T-helper 2 cell treated with Interferon-gamma antibody and Interleukin-4, amounts not matched to agents 5 μg/mL and 100 μg/mL, for 36 hours (primary cell): ENCODE measurements around the gene SSBP3.
"Not testable (repeated sequence)": the region's sequence is repeated elsewhere in the genome, so short reads cannot be mapped to it uniquely, and the experiment has no call there.

Experiments used
- DNase-seq: peaks from one replicate; pipeline ENCODE4 v3.0.0; 2021; ENCODE audit warnings: low spot score
- H3K27ac Mint-ChIP-seq: one replicate; pipeline ENCODE4 v1.8.0; 2021; ENCODE audit warnings: mild to moderate bottlenecking, mixed read lengths
- H3K27me3 Mint-ChIP-seq: one replicate; pipeline ENCODE4 v1.8.0; 2021; ENCODE audit warnings: low read depth, mixed read lengths
- H3K36me3 Mint-ChIP-seq: one replicate; pipeline ENCODE4 v1.8.0; 2021; ENCODE audit warnings: low read depth, mixed read lengths
- H3K4me1 Mint-ChIP-seq: one replicate; pipeline ENCODE4 v1.8.0; 2021; ENCODE audit warnings: low read depth, mixed read lengths
- H3K4me3 Mint-ChIP-seq: one replicate; pipeline ENCODE4 v1.8.0; 2022; ENCODE audit warnings: mild to moderate bottlenecking, moderate library complexity, mixed read lengths
- H3K9me3 Mint-ChIP-seq: one replicate; pipeline ENCODE4 v1.8.0; 2021; ENCODE audit warnings: mixed read lengths

Gene SSBP3

DNA sequence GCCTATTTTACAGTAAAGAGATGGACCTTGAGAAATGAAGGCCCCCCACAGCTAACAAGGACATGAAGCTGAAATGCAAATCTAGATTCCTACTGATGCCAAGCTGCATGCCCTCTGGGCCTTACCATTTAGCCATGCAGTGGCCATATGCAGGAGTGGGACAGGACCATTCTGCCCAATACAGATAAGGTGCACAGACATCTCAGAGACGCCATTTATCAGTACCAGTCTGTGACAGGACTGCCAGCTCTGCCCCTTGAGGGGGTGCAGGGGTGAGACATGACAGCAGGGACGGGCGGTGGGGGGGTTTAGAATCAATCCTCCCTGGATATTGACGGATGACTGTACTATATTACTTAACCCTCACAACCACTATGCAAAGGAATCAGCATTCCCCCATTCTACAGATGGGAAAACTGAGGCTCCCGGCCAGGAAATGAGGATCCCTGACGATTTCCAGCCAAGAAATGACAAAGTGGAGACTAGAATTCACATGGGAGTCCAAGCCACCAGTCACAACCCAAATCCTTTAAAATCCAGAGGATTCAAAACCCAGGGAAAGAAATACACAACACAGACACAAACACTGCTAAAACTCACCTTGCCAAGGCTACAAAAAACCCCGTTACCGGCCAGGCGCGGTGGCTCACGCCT is 10.8 kb downstream of the SSBP3 start:
- Mint-ChIP-seq H3K27me3 (no peaks in the 10 kb centered on the region), H3K9me3 (no peaks in the 10 kb centered on the region), H3K27ac (no peak overlapping the region), H3K4me1 (peaks cover 9% of the 10 kb centered on the region), H3K36me3 (peaks cover 43% of the 10 kb centered on the region), H3K4me3 (no peak overlapping the region)
- no peak for DNase-seq

DNA sequence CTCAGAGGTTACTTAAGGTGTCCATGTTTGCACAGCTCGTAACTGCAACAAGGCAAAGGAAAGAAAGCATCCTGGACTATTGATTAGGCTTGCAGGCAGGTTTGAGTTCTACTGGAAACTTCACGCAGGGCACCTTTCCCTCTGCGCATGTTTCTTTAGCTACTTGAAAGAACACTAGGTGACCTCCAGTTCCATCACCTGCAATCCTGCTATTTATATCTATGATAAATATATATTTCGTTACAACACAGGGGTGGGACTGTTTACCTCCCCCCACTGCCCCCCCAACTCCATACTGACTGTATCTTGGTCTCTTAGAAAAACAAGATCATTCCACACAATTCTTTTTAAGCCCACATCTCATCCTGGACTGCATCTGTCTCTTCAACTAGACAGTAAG is 12.1 kb downstream of the SSBP3 start:
- Mint-ChIP-seq H3K4me1 (no peaks in the 10 kb centered on the region), H3K36me3 (peaks cover 36% of the 10 kb centered on the region), H3K27me3 (no peaks in the 10 kb centered on the region), H3K27ac (no peak overlapping the region), H3K4me3 (no peak overlapping the region), H3K9me3 (no peaks in the 10 kb centered on the region)
- DNase-seq: no peak

GRCh38 chr1:54392401-54392800 is 13.8 kb downstream of the SSBP3 start:
- H3K9me3 Mint-ChIP-seq: no peaks in the 10 kb centered on the region
- no peak for DNase-seq
- H3K27me3 Mint-ChIP-seq: no peaks in the 10 kb centered on the region
- peaks cover 33% of the 10 kb centered on the region for H3K36me3 Mint-ChIP-seq
- H3K4me1 Mint-ChIP-seq: no peaks in the 10 kb centered on the region
- no peak overlapping the region for H3K27ac Mint-ChIP-seq
- no peak overlapping the region for H3K4me3 Mint-ChIP-seq

GRCh38 chr1:54391450-54392209 is 14.6 kb downstream of the SSBP3 start:
- no peak for DNase-seq
- no peaks in the 10 kb centered on the region for H3K9me3 Mint-ChIP-seq
- no peak overlapping the region for H3K4me3 Mint-ChIP-seq
- no peaks in the 10 kb centered on the region for H3K4me1 Mint-ChIP-seq
- peaks cover 33% of the 10 kb centered on the region for H3K36me3 Mint-ChIP-seq
- H3K27me3 Mint-ChIP-seq: no peaks in the 10 kb centered on the region
- H3K27ac Mint-ChIP-seq: no peak overlapping the region

GRCh38 chr1:54390655-54391054 is 15.5 kb downstream of the SSBP3 start:
- H3K36me3 Mint-ChIP-seq: peaks cover 29% of the 10 kb centered on the region
- H3K4me1 Mint-ChIP-seq: no peaks in the 10 kb centered on the region
- no peak overlapping the region for H3K4me3 Mint-ChIP-seq
- no peaks in the 10 kb centered on the region for H3K9me3 Mint-ChIP-seq
- DNase-seq: no peak
- H3K27ac Mint-ChIP-seq: no peak overlapping the region
- H3K27me3 Mint-ChIP-seq: no peaks in the 10 kb centered on the region

GRCh38 chr1:54389608-54390007 is 16.6 kb downstream of the SSBP3 start:
- not testable (repeated sequence) for H3K27ac Mint-ChIP-seq, DNase-seq, H3K4me1 Mint-ChIP-seq, H3K4me3 Mint-ChIP-seq, H3K27me3 Mint-ChIP-seq, H3K9me3 Mint-ChIP-seq
- peaks cover 22% of the 10 kb centered on the region for H3K36me3 Mint-ChIP-seq

- peaks cover 16% of the 10 kb centered on the region for H3K36me3 Mint-ChIP-seq
- H3K27me3 Mint-ChIP-seq: no peaks in the 10 kb centered on the region
- H3K4me3 Mint-ChIP-seq: no peak overlapping the region
- no peaks in the 10 kb centered on the region for H3K9me3 Mint-ChIP-seq
- H3K4me1 Mint-ChIP-seq: peaks cover 6% of the 10 kb centered on the region
- H3K27ac Mint-ChIP-seq: no peak overlapping the region
- DNase-seq: no peak
These were observed 18.8 kb downstream of the SSBP3 start for GRCh38 chr1:54387419-54387818.

- H3K27me3 Mint-ChIP-seq: no peaks in the 10 kb centered on the region
- H3K9me3 Mint-ChIP-seq: no peaks in the 10 kb centered on the region
- peaks cover 18% of the 10 kb centered on the region for H3K36me3 Mint-ChIP-seq
- no peak overlapping the region for H3K27ac Mint-ChIP-seq
- no peak for DNase-seq
- H3K4me1 Mint-ChIP-seq: peaks cover 8% of the 10 kb centered on the region
- H3K4me3 Mint-ChIP-seq: no peak overlapping the region
These were observed 20.5 kb downstream of the SSBP3 start for GRCh38 chr1:54385727-54386022.

- Mint-ChIP-seq H3K27me3 (no peaks in the 10 kb centered on the region), H3K4me1 (peaks cover 8% of the 10 kb centered on the region)
- DNase-seq: no peak
These were observed 21.1 kb downstream of the SSBP3 start for GRCh38 chr1:54384918-54385726.

DNA sequence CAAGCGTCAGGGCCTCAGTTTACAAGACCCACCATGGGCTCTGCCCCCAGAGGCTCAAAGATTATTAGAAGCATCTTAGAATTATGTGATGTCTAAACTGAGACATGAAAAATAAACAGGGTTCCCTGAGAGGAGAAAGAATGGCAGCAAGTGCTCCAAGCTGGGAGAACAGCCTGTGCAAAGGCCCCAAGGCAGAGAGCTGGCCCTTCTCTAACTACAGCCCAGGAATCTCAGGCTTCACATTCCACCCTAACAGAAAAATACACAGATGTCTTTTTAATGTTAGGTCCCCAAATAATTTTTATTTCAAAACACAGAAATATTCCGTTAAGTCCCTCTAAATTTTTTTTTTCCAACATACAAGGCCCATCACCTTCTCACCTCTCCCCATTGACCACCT is 21.7 kb downstream of the SSBP3 start:
- H3K4me3 Mint-ChIP-seq: no peak overlapping the region
- H3K36me3 Mint-ChIP-seq: peaks cover 15% of the 10 kb centered on the region
- no peak overlapping the region for H3K27ac Mint-ChIP-seq
- H3K4me1 Mint-ChIP-seq: peaks cover 8% of the 10 kb centered on the region
- no peaks in the 10 kb centered on the region for H3K27me3 Mint-ChIP-seq
- no peaks in the 10 kb centered on the region for H3K9me3 Mint-ChIP-seq
- no peak for DNase-seq

More at GRCh38 chr1:54384918-54385726, 21.1 kb downstream of the SSBP3 start:
- Mint-ChIP-seq H3K9me3 (no peaks in the 10 kb centered on the region), H3K4me3 (no peak overlapping the region), H3K36me3 (peaks cover 16% of the 10 kb centered on the region), H3K27ac (no peak overlapping the region)

- no peak overlapping the region for H3K4me3 Mint-ChIP-seq
- H3K36me3 Mint-ChIP-seq: peaks cover 14% of the 10 kb centered on the region
- H3K9me3 Mint-ChIP-seq: no peaks in the 10 kb centered on the region
- H3K4me1 Mint-ChIP-seq: peaks cover 29% of the 10 kb centered on the region
- no peaks in the 10 kb centered on the region for H3K27me3 Mint-ChIP-seq
- H3K27ac Mint-ChIP-seq: no peak overlapping the region
- DNase-seq: no peak
These were observed 24.7 kb downstream of the SSBP3 start for GRCh38 chr1:54381524-54381923.

GRCh38 chr1:54380290-54380882 is 25.8 kb downstream of the SSBP3 start:
- no peak overlapping the region for H3K4me3 Mint-ChIP-seq
- H3K4me1 Mint-ChIP-seq: peaks cover 32% of the 10 kb centered on the region
- H3K9me3 Mint-ChIP-seq: no peaks in the 10 kb centered on the region

DNA sequence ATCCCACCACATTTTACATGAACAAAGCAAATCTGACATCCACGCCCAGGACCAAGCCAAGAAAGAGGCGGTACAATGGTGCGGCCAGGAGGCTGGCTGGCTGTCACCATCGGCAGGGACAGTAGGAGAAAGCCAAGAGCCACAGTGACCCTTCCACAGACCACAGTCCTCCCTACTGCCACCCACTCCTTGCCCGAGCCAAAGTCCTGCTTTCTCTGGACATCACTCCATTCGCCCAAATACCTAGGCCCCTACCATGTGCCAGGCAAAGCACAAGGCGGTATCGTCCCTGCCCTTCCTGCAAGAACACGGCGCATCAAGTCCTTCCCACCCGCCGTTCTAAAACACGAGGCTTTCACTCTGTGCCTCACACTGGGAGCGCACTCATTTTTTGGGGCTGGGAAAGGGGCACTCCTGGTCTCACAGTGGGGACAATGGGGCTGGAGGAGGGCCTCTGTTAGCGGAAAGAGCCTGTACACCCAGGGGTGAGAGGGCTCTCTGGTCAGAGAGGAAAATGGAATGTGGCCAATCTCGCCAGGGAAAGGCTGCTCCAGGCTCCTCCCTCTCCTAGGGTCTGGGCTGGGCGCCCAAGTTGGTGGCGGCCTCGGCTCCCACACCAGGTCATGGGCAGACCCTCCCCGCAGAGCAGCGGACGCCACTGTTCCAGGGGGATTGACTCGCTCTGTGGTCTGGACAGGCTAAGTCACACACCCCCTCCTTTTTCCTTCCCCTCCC is 26.5 kb downstream of the SSBP3 start:
- DNase-seq: no peak
- H3K4me1 Mint-ChIP-seq: peaks cover 28% of the 10 kb centered on the region
- H3K4me3 Mint-ChIP-seq: no peak overlapping the region

More at GRCh38 chr1:54380290-54380882, 25.8 kb downstream of the SSBP3 start:
- Mint-ChIP-seq H3K27me3 (no peaks in the 10 kb centered on the region), H3K27ac (no peak overlapping the region), H3K36me3 (peaks cover 14% of the 10 kb centered on the region)
- no peak for DNase-seq

More for the DNA sequence above, 26.5 kb downstream of the SSBP3 start:
- Mint-ChIP-seq H3K36me3 (peaks cover 14% of the 10 kb centered on the region), H3K27ac (no peak overlapping the region), H3K9me3 (no peaks in the 10 kb centered on the region), H3K27me3 (no peaks in the 10 kb centered on the region)
